GM21390 (cell line): ENCODE data around the gene HDAC2.
"Not testable (repeated sequence)": the region's sequence is repeated elsewhere in the genome, so short reads cannot be mapped to it uniquely, and the experiment has no call there.

Source experiments
- ATAC-seq: cut with Tn5 transposase; IDR thresholded peaks from one replicate; pipeline ENCODE4 v1.9.1; 2021; ENCODE audit not compliant: unreplicated experiment

Gene HDAC2

GRCh38 chr6:113976806-113977205, 5.9 kb upstream of the HDAC2 start:
- no peak for ATAC-seq

DNA sequence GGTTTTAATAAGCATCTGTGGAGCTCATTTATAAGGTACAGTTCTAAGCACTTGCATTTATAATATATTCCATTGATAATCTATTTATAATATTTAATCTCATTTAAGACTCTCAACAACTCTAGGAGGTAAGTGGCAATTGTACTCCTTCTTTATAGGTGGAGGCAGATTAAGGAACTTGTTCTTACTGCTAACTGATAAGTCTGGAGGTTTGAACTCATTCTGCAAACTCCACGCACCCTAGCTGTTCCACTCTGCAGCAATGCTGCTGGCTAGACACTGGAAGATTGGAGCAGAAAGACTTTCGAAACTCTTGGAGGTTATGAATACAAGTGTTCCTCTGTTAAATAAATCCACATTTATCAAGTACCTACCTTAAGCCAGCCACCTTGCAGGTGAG, 793 bp upstream of the HDAC2 start:
- ATAC-seq, result no peak

GRCh38 chr6:113969888-113970804, 802 bp downstream of the HDAC2 start:
- ATAC-seq, result peak; percentile 44

GRCh38 chr6:113968472-113968871, 2.5 kb downstream of the HDAC2 start:
- ATAC-seq, result no peak

GRCh38 chr6:113967777-113968176, 3.2 kb downstream of the HDAC2 start:
- no peak for ATAC-seq

GRCh38 chr6:113960795-113961194, 10.2 kb downstream of the HDAC2 start:
- no peak for ATAC-seq

- no peak for ATAC-seq
Observed at GRCh38 chr6:113959235-113959634, 11.7 kb downstream of the HDAC2 start.

GRCh38 chr6:113954653-113955052, 16.3 kb downstream of the HDAC2 start:
- no peak for ATAC-seq

GRCh38 chr6:113953346-113953745, 17.6 kb downstream of the HDAC2 start:
- no peak for ATAC-seq

DNA sequence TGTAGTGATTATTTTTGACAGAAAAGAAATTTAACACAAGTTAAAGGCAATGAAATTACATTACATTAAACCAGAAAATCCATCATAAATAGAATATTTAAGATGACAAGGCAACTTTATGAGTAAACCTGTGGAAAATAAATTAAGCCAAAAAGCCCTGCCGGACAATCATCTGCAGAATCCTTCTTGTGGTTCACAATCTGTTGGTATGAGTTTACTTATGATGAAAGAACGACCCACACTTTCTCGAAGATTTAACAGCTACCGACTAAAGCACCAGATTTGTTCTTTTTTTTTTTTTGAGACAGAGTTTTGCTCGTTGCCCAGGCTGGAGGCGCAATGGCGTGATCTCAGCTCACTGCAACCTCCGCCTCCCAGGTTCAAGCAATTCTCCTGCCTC, 21.4 kb downstream of the HDAC2 start:
- no peak for ATAC-seq

GRCh38 chr6:113944701-113945100, 26.2 kb downstream of the HDAC2 start:
- ATAC-seq, result no peak

DNA sequence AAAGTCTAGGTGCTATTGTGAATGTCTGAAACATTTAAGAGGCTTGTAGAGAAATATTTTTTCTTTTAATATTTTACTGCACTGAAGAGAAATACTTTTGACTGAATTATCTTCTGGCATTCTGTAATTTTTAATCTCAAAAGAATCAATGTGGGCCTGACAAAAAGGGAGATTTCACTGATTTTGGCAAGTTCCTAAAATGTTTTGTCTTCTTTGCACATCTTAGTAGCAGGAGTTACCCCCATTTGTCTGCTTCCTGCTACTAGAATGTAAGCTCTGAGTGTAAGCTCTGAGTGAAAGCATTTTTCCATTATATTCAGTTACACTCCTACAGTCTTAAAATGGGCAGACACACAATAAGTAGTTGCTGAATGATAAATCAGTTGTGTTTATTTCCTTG, 31.1 kb downstream of the HDAC2 start:
- no peak for ATAC-seq

- peak; percentile 82 for ATAC-seq
Observed at GRCh38 chr6:113936093-113936934, 34.6 kb downstream of the HDAC2 start.

- no peak for ATAC-seq
Observed at GRCh38 chr6:113934101-113934500, 36.8 kb downstream of the HDAC2 start.

DNA sequence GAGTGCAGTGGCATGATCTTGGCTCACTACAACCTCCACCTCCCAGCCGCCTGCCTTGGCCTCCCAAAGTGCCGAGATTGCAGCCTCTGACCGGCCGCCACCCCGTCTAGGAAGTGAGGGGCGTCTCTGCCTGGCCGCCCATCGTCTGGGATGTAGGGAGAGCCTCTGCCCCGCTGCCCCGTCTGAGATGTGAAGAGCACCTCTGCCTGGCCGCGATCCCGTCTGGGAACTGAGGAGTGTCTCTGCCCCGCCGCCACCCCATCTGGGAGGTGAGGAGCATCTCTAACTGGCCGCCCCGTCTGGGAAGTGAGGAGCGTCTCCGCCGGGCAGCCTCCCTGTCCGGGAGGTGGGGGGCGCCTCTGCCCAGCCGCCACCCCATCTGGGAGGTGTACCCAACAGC, 39.0 kb downstream of the HDAC2 start:
- not testable (repeated sequence) for ATAC-seq

DNA sequence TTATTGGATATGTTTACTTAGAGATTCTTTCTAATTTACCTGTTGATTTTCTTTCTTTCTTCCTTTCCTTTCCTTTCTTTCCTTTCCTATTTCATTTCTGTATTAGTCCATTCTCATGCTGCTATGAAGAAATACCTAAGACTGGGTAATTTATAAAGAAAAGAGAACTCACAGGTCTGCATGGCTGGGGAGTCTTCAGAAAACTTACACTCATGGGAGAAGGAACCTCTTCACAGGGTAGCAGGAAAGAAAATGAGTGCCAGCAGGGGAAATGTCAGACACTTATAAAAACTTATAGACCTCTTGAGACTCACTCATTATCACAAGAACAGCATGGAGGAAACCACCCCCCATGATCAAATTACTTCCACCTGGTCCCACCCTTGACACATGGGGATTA, 40.8 kb downstream of the HDAC2 start:
- ATAC-seq, result no peak

- no peak for ATAC-seq
Observed at GRCh38 chr6:113927001-113927400, 43.9 kb downstream of the HDAC2 start.

GRCh38 chr6:113925378-113925777, 45.6 kb downstream of the HDAC2 start:
- ATAC-seq, result no peak

DNA sequence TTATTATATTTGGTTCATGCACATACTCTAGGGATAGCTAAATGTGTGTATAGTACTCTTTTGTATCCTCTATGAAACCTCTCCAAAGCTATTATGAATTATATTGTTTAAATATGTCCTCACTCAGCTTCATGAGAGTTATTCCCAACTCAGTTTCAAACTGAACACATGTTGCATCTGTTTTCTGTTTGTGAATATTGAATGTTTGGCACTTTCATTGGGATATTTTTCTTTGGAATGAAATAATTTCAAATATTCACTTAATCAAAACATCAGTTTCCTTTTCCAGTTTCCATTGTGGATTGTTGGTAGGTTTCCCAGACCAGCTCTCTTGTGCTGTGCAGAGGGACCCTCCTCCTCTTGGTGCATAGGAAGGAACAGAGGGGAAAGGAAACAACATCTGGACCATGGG, 46.6 kb downstream of the HDAC2 start:
- ATAC-seq, result no peak

DNA sequence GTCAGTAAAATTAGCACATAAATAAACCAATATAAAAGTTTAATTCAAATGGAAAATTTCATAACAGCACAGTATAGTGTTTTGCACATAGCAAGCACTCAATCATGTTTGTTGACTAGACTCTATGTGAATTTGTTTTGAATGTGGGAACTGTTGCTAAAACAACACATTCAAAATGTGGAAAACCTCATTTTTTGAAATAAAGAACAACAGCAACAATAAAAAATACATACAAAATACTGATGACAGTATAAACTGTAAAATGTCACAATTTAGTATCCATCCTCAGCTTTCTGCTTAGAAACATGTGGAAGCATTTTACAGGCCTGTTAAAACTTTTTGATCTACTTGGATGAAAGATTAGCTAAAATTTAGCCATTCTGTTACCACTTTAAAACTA, 47.4 kb downstream of the HDAC2 start:
- ATAC-seq, result no peak

- ATAC-seq, result no peak
Observed at GRCh38 chr6:113921299-113921904, 49.5 kb downstream of the HDAC2 start.
